NCI-H128 (cell line): Measurements from ENCODE around the gene KRTAP17-1.
"Not testable (repeated sequence)": the region's sequence is repeated elsewhere in the genome, so short reads cannot be mapped to it uniquely, and the experiment has no call there.

ENCODE experiments used
- DNase-seq: peaks from one replicate; lab custom pipeline; 2025; ENCODE audit not compliant: unreplicated experiment; lab: John Stamatoyannopoulos, UW

KRTAP17-1 gene

GRCh38 chr17:41315204-41315794 is at the start of gene KRTAP17-1:
Gene KRTAP17-1 (minus strand): TSS chr17:41315710. CDS start chr17:41315650, 60 bp downstream.
- DNase-seq, result no peak

GRCh38 chr17:41363881-41364280 is 48.4 kb upstream of the KRTAP17-1 start:
- no peak for DNase-seq

GRCh38 chr17:41360296-41360995 is 44.9 kb upstream of the KRTAP17-1 start:
- no peak for DNase-seq

GRCh38 chr17:41354536-41354935 is 39.0 kb upstream of the KRTAP17-1 start:
- DNase-seq, result no peak

- no peak for DNase-seq
These were observed 37.3 kb upstream of the KRTAP17-1 start for GRCh38 chr17:41352597-41353366.

GRCh38 chr17:41351177-41351576 is 35.7 kb upstream of the KRTAP17-1 start:
- DNase-seq, result no peak

GRCh38 chr17:41350381-41350878 is 34.9 kb upstream of the KRTAP17-1 start, which contains the start of gene KRT33A:
Gene KRT33A (minus strand): TSS chr17:41350828. CDS start chr17:41350767, 61 bp downstream.
- DNase-seq, result not testable (repeated sequence)

- DNase-seq, result no peak
These were observed 32.6 kb upstream of the KRTAP17-1 start for GRCh38 chr17:41347869-41348760.

- DNase-seq, result not testable (repeated sequence)
These were observed 30.9 kb upstream of the KRTAP17-1 start for GRCh38 chr17:41346421-41346820.

- no peak for DNase-seq
These were observed 30.5 kb upstream of the KRTAP17-1 start for GRCh38 chr17:41345992-41346391.

- no peak for DNase-seq
These were observed 27.5 kb upstream of the KRTAP17-1 start for GRCh38 chr17:41343029-41343428.

- DNase-seq, result no peak
These were observed 25.7 kb upstream of the KRTAP17-1 start for GRCh38 chr17:41340934-41341861.

- no peak for DNase-seq
These were observed 25.0 kb upstream of the KRTAP17-1 start for GRCh38 chr17:41340494-41340893.

GRCh38 chr17:41339571-41340172 is 24.2 kb upstream of the KRTAP17-1 start:
- no peak for DNase-seq

GRCh38 chr17:41338961-41339485 is 23.5 kb upstream of the KRTAP17-1 start:
- no peak for DNase-seq

GRCh38 chr17:41335747-41336146 is 20.2 kb upstream of the KRTAP17-1 start:
- DNase-seq, result no peak

- DNase-seq, result no peak
These were observed 19.1 kb upstream of the KRTAP17-1 start for GRCh38 chr17:41334385-41335305.

- no peak for DNase-seq
These were observed 18.3 kb upstream of the KRTAP17-1 start for GRCh38 chr17:41333836-41334235.
